ENCODE data around the gene IMMP2L.
"Not testable (repeated sequence)": the region's sequence is repeated elsewhere in the genome, so short reads cannot be mapped to it uniquely, and the experiment has no call there.

GRCh38 chr7:111581207-111581606 is 18.9 kb upstream of the IMMP2L start:
- not testable (repeated sequence) for TF ChIP-seq EZH2 (IDR thresholded peaks at IDR 0.05; ENCODE audit: insufficient read depth, poor library complexity, severe bottlenecking); EZH2phosphoT487 (IDR thresholded peaks at IDR 0.05; ENCODE audit: insufficient read depth, low read depth)

Measured in GM23248 (cell line).